ENCODE results near the gene TRAPPC12.
A peak's percentile ranks its signal among the peaks of the same experiment; 100 is the strongest.

- TF ChIP-seq POLR2A (IDR thresholded peaks at IDR 0.05) = no peak
- TF ChIP-seq POLR2AphosphoS5 (IDR thresholded peaks at IDR 0.05) = no peak
- peak; percentile 81 to 99 (median 90) for TF ChIP-seq CTCF (IDR thresholded peaks at IDR 0.05)
- TF ChIP-seq EP300 (IDR thresholded peaks at IDR 0.05) = no peak
These were observed 44.1 kb downstream of the TRAPPC12 start for GRCh38 chr2:3423492-3424170.

All from gastroesophageal sphincter (tissue), 3 donors.